GM12872 (cell line): ENCODE measurements around the gene RETREG1.

Source experiments
- CTCF ChIP-seq: IDR thresholded peaks from 3 replicates; pipeline ENCODE4 v1.5.1; 2011; ENCODE audit warnings: low read depth, mild to moderate bottlenecking, low read length, moderate library complexity; ENCODE audit not compliant: insufficient read depth

Gene RETREG1

DNA sequence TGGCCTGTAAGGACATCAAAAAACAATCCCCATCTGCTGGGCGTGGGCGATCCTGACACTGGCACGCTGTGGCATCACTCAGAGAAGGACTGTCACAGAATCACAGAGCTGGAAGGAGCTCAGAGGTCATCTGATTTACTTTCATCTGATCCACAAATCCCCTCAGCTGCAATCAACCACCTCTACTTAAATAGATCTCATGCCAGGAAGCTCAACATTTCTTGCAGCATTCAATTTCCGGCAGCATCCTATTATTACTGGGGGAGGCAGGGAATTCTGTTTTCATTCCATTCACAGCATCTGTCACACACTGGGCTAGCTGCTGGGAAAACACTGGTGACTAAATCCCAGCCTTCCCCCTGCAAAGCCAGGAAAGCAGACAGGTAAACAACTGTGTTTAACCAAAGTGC is 38.3 kb downstream of the RETREG1 start:
- TF ChIP-seq CTCF: no peak

- TF ChIP-seq CTCF: no peak
Observed at GRCh38 chr5:16577677-16578076, 39.1 kb downstream of the RETREG1 start.

DNA sequence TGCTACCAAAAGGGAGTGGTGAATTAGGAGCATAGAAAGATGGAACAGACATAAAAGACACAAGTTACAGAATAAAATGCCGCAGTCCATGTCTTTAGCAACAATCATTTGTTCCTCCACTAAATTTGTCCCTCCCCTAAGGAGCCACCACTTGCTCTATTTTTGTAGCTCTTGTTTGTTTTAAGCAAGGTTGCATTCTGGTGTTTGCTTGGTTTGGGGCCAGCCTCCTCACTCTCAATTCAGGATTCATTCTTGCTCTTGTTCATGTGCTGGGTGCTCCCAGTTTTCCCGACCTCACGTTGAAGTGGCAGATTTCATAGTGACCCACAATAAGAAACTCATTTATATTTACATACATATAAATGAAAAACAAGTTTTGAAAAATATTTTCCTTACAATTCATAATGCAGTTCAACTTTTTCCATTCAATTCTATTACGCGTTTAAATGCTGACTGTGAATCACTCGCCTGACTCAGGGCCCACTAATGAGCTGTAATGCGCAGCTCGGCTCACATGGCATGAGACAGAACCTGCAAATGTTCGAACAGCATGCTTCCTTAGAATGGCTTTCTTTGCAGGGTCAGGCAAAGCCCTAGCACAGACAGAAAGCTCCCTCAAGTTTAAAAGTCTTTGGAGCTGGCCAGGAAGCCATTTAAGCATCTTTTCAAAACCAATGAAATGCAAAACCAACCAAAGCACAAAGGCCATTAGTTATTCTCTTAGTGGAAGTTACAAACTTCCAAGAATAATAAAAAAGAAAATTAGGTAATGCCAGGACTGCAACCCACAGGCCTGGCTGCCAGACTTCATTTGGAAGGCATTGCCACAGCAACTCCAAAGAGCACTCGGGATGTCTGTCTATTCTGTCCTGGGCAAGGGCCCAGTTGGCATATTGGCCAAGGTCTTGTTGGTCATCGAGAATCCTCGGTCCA is 41.7 kb downstream of the RETREG1 start:
- TF ChIP-seq CTCF: no peak

GRCh38 chr5:16573401-16573800 is 43.4 kb downstream of the RETREG1 start:
- TF ChIP-seq CTCF: no peak

DNA sequence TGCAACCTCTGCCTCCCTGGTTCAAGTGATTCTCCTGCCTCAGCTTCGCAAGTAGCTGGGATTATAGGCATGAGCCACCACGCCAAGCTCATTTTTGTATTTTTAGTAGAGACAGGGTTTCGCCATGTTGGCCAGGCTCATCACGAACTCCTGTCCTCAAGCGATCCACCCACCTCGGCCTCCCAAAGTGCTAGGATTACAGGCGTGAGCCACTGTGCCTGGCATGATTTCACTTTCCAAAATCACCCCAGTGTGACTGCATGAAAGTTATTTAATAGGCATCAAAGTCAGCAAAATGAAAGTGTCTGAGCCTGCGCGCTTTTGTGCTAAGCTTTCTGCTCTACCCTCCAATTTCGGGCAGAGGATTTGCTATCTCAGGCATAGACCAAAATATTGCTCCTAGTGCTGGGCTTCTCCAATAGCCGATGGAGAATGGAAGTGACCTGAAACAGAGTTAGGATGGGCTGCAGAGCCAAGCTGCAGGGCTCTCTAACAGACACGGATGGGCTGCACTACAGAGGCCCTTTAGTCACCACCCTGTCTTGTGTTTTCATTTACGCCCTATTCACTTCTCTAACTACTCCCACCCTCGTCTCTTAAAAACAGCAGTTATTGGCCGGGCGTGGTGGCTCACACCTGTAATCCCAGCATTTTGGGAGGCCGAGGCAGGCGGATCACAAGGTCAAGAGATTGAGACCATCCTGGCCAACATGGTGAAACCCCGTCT is 44.3 kb downstream of the RETREG1 start:
- TF ChIP-seq CTCF: no peak

DNA sequence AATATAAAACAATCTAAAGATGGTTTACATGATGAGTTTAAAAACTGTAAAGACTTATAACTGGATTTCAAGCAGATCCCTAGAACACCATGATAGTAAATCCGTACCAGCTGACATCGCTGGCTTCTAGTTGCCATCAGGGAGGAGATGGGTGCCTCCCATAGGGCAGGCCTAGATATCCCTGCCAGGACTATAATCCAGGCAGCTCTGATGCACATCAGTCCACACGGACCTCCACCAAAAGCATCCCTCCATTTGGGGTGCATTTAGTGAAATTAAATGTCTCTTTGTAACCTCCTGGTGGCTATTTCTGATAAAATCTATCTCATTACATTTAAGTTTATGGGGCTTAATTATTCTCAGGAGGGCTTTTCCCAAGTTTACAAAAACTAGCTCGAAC is 45.8 kb downstream of the RETREG1 start:
- TF ChIP-seq CTCF: no peak

DNA sequence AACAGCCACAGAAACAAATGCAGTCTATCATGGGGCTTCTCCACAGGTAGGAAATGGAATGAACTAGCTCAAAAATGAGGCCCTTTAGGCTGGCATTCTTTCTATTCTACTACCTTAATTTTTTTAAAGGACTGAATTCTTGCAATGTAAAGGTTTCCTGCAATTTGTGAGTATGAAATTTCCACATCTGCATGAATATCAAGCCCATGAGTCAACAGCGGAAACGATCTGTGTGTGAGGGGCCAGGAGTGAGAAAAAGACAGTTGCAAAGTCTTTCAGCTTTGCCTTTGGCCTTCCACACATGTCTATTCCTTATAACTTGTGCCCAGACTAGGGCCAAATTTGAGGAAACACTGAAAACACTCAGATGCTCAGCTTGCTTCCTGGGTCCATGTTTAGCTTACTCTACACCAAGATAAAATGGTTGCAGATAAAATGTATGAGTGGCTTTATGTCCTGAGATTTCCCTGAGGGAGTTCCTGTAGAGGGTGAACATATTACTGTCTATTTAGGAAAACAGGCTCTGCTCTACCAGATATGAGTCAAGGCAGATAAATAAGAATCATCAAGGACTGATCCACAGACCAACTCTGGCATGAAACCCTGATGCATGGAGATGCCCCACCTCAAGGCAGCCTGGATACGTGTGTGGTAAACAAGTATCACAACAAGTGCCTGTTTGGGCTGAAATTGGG is 46.5 kb downstream of the RETREG1 start:
- no peak for TF ChIP-seq CTCF
